ENCODE data around the gene BEST2.
A peak's percentile ranks its signal among the peaks of the same experiment; 100 is the strongest.

Gene BEST2

DNA sequence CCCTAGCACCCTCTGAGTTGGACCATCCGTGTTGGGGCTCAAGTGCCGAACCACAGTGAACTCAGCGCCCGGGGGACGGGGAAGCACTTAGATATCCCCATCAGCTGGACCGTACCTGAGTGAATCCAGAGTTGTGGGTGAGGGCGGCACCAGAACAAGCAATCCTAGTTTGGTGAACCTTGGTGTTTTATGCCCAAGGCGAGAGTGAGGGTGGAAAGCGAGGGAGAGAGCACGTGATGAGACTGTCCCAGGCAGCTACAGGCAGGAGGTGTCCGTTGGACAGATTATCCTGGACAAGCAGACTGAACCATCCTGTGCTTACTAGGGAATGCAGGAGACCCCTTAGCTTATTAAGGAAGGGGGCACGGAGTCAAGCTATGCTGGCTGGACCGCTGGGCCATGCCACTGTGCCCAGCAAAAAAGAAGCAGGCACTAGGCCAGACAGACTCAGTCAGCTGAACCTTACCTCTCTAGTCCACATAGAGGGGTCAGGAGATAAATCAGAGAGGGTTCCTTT is 13.7 kb upstream of the BEST2 start:
- peaks cover 9% of the 10 kb centered on the region for H3K36me3 ChIP-seq (replicated peaks; ENCODE audit: low read depth, low read length)
- peak overlapping the region; percentile 85 for H3K4me3 ChIP-seq (ENCODE audit: low read length)
- TF ChIP-seq, protein P1, sequence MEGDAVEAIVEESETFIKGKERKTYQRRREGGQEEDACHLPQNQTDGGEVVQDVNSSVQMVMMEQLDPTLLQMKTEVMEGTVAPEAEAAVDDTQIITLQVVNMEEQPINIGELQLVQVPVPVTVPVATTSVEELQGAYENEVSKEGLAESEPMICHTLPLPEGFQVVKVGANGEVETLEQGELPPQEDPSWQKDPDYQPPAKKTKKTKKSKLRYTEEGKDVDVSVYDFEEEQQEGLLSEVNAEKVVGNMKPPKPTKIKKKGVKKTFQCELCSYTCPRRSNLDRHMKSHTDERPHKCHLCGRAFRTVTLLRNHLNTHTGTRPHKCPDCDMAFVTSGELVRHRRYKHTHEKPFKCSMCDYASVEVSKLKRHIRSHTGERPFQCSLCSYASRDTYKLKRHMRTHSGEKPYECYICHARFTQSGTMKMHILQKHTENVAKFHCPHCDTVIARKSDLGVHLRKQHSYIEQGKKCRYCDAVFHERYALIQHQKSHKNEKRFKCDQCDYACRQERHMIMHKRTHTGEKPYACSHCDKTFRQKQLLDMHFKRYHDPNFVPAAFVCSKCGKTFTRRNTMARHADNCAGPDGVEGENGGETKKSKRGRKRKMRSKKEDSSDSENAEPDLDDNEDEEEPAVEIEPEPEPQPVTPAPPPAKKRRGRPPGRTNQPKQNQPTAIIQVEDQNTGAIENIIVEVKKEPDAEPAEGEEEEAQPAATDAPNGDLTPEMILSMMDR (IDR thresholded peaks at IDR 0.05; ENCODE audit: low read depth, low read length): no peak
- TF ChIP-seq EZH2phosphoT487 (IDR thresholded peaks at IDR 0.05; ENCODE audit: low read depth): no peak
- no peaks in the 10 kb centered on the region for H3K27me3 ChIP-seq (ENCODE audit: low read depth, low read length)
- peak overlapping the region; percentile 64 for H3K9ac ChIP-seq (ENCODE audit: low read length)
- H3K4me1 ChIP-seq (ENCODE audit: low read length): peaks cover 26% of the 10 kb centered on the region
- H3K9me3 ChIP-seq (ENCODE audit: insufficient read depth, low read length): no peaks in the 10 kb centered on the region
- H4K20me1 ChIP-seq (ENCODE audit: insufficient read depth, low read length): peaks cover 11% of the 10 kb centered on the region
- no peak overlapping the region for H3K27ac ChIP-seq (ENCODE audit: low read length)
- peaks cover 38% of the 10 kb centered on the region for H3K79me2 ChIP-seq (ENCODE audit: low read length)
- peak overlapping the region; percentile 92 for H3K4me2 ChIP-seq (ENCODE audit: low read length)
- no peak overlapping the region for H2AFZ ChIP-seq (ENCODE audit: low read depth, low read length)

- peaks cover 23% of the 10 kb centered on the region for H3K36me3 ChIP-seq (replicated peaks; ENCODE audit: low read depth, low read length)
- no peak for TF ChIP-seq EZH2phosphoT487 (IDR thresholded peaks at IDR 0.05; ENCODE audit: low read depth)
- TF ChIP-seq, protein P1 (IDR thresholded peaks at IDR 0.05; ENCODE audit: low read depth, low read length): no peak
- no peaks in the 10 kb centered on the region for H3K79me2 ChIP-seq (ENCODE audit: low read length)
- no peak overlapping the region for H3K4me2 ChIP-seq (ENCODE audit: low read length)
- no peak overlapping the region for H3K9ac ChIP-seq (ENCODE audit: low read length)
- no peaks in the 10 kb centered on the region for H4K20me1 ChIP-seq (ENCODE audit: insufficient read depth, low read length)
- H2AFZ ChIP-seq (ENCODE audit: low read depth, low read length): no peak overlapping the region
- H3K27ac ChIP-seq (ENCODE audit: low read length): no peak overlapping the region
- H3K27me3 ChIP-seq (ENCODE audit: low read depth, low read length): peaks cover 7% of the 10 kb centered on the region
- no peak overlapping the region for H3K4me3 ChIP-seq (ENCODE audit: low read length)
- no peaks in the 10 kb centered on the region for H3K9me3 ChIP-seq (ENCODE audit: insufficient read depth, low read length)
- H3K4me1 ChIP-seq (ENCODE audit: low read length): no peaks in the 10 kb centered on the region
Measured at GRCh38 chr19:12745166-12745897, 6.3 kb upstream of the BEST2 start.

DNA sequence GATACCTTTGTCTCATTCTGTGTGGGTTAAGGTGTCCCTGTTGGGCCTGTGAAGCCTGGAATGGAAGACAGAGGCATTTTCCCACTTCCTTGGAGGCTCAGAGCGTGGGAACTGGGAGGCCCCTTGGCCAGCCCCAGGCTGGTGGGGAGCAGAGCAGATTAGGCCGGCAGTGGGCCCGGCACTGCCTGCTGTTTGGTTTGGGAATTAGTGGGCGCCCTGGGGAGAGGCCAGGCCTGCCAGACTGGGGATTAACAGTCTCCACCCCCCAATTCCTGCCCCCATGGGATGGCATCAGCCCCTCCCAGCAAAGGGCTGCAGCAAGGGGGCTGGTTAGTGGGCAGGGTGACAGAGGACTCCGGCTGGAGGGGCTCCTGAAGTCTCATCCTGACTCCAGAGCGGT is 3.1 kb upstream of the BEST2 start:
- no peaks in the 10 kb centered on the region for H3K9me3 ChIP-seq (ENCODE audit: insufficient read depth, low read length)
- peaks cover 23% of the 10 kb centered on the region for H3K36me3 ChIP-seq (replicated peaks; ENCODE audit: low read depth, low read length)
- H3K4me3 ChIP-seq (ENCODE audit: low read length): no peak overlapping the region
- no peak overlapping the region for H3K9ac ChIP-seq (ENCODE audit: low read length)
- TF ChIP-seq, protein P1 (IDR thresholded peaks at IDR 0.05; ENCODE audit: low read depth, low read length): no peak
- TF ChIP-seq EZH2phosphoT487 (IDR thresholded peaks at IDR 0.05; ENCODE audit: low read depth): no peak
- H4K20me1 ChIP-seq (ENCODE audit: insufficient read depth, low read length): no peaks in the 10 kb centered on the region
- no peaks in the 10 kb centered on the region for H3K4me1 ChIP-seq (ENCODE audit: low read length)
- no peak overlapping the region for H2AFZ ChIP-seq (ENCODE audit: low read depth, low read length)
- H3K4me2 ChIP-seq (ENCODE audit: low read length): no peak overlapping the region
- no peaks in the 10 kb centered on the region for H3K79me2 ChIP-seq (ENCODE audit: low read length)
- peaks cover 30% of the 10 kb centered on the region for H3K27me3 ChIP-seq (ENCODE audit: low read depth, low read length)
- H3K27ac ChIP-seq (ENCODE audit: low read length): no peak overlapping the region

GRCh38 chr19:12749938-12750521 is 1.6 kb upstream of the BEST2 start:
- TF ChIP-seq EZH2phosphoT487 (IDR thresholded peaks at IDR 0.05; ENCODE audit: low read depth): no peak
- TF ChIP-seq, protein P1 (IDR thresholded peaks at IDR 0.05; ENCODE audit: low read depth, low read length): no peak
- H2AFZ ChIP-seq (ENCODE audit: low read depth, low read length): no peak overlapping the region

More at GRCh38 chr19:12749938-12750521, 1.6 kb upstream of the BEST2 start:
- Histone ChIP-seq H3K4me2 (ENCODE audit: low read length) (no peak overlapping the region), H3K79me2 (ENCODE audit: low read length) (no peaks in the 10 kb centered on the region), H3K27me3 (ENCODE audit: low read depth, low read length) (peaks cover 32% of the 10 kb centered on the region), H3K9me3 (ENCODE audit: insufficient read depth, low read length) (no peaks in the 10 kb centered on the region), H3K36me3 (replicated peaks; ENCODE audit: low read depth, low read length) (peaks cover 23% of the 10 kb centered on the region), H4K20me1 (ENCODE audit: insufficient read depth, low read length) (no peaks in the 10 kb centered on the region), H3K9ac (ENCODE audit: low read length) (no peak overlapping the region), H3K4me3 (ENCODE audit: low read length) (no peak overlapping the region), H3K4me1 (ENCODE audit: low read length) (no peaks in the 10 kb centered on the region), H3K27ac (ENCODE audit: low read length) (no peak overlapping the region)

Measured in OCI-LY3 (cell line).